MCF 10A (cell line): Measurements from ENCODE around the gene CAMK2B. TPM values are rescaled to one million over a fixed set of nuclear protein-coding genes. Genes with fewer than 3 reads are reported as not detected.

Experiments used
- BruUV-seq: library from RNA; stranded (reverse); fragments of 400-500 nt; replicated peaks from 2 replicates; lab custom pipeline; 2021; lab: Mats Ljungman, UMichigan
- CTCF ChIA-PET: fragments of 300-600 bp; sonication (Branson Sonifier 250); formaldehyde crosslinking; extraction: SDS; loops from one replicate; lab custom pipeline; 2021; ENCODE audit warnings: antibody characterized with exemption, inconsistent platforms; lab: Yijun Ruan, JAX
- POLR2A ChIA-PET: fragments of 300-600, 350-650 bp; sonication (Branson Sonifier 250); formaldehyde crosslinking; extraction: SDS; loops from one replicate; lab custom pipeline; 2020; ENCODE audit warnings: antibody characterized with exemption, inconsistent platforms; lab: Yijun Ruan, JAX
- DNase-seq: peaks from one replicate; pipeline ENCODE4 v3.0.0-alpha.2; 2018; ENCODE audit not compliant: unreplicated experiment
- H3K27ac Mint-ChIP-seq: one replicate; pipeline ENCODE4 v1.8.0; 2022; ENCODE audit warnings: mild to moderate bottlenecking, low read depth, mixed read lengths; ENCODE audit not compliant: unreplicated experiment
- H3K27me3 Mint-ChIP-seq: one replicate; pipeline ENCODE4 v1.8.0; 2022; ENCODE audit warnings: mixed read lengths; ENCODE audit not compliant: insufficient read depth, unreplicated experiment
- H3K36me3 Mint-ChIP-seq: one replicate; pipeline ENCODE4 v1.8.0; 2022; ENCODE audit warnings: mild to moderate bottlenecking, moderate library complexity, mixed read lengths; ENCODE audit not compliant: insufficient read depth, unreplicated experiment
- H3K4me1 Mint-ChIP-seq: one replicate; pipeline ENCODE4 v1.8.0; 2022; ENCODE audit warnings: mixed read lengths; ENCODE audit not compliant: insufficient read depth, unreplicated experiment
- H3K4me3 Mint-ChIP-seq: one replicate; pipeline ENCODE4 v1.8.0; 2022; ENCODE audit warnings: mild to moderate bottlenecking, moderate library complexity, mixed read lengths; ENCODE audit not compliant: unreplicated experiment
- H3K9me3 Mint-ChIP-seq: one replicate; pipeline ENCODE4 v1.8.0; 2022; ENCODE audit warnings: mixed read lengths; ENCODE audit not compliant: unreplicated experiment
- CTCF ChIP-seq: fragments of 200-600 bp; IDR thresholded peaks from one replicate; pipeline ENCODE4 v1.8.0; 2022; ENCODE audit warnings: antibody characterized with exemption, mild to moderate bottlenecking; ENCODE audit not compliant: unreplicated experiment
- intact Hi-C: fragments of 100-400 bp; cut with micrococcal nuclease; formaldehyde crosslinking; loops from 2 replicates; pipeline ENCODE4 v1.14.1; 2022
- total RNA-seq: library from RNA; stranded (reverse); gene quantifications from 2 replicates; pipeline ENCODE4 v1.2.3, GENCODE V29; 2022

The CAMK2B gene
- total RNA-seq, 1 experiment from 2014 or later, result 1.8 TPM

- H3K27me3 Mint-ChIP-seq, result no peaks in the 10 kb centered on the region
- no TSS peak for BruUV-seq
- POLR2A ChIA-PET, result interaction anchor here (0.5 to 0.6 kb wide), 2 partner anchors 67 to 315 kb away, joined by 3 read pairs; no protein-coding TSS in a partner anchor
Measured at GRCh38 chr7:44232901-44233715, 92.3 kb downstream of the CAMK2B start.

GRCh38 chr7:44232396-44232795 is 93.0 kb downstream of the CAMK2B start:
- no peak overlapping the region for H3K4me3 Mint-ChIP-seq
- intact Hi-C loops, result no loop called here
- H3K4me1 Mint-ChIP-seq, result peaks cover 7% of the 10 kb centered on the region
- H3K36me3 Mint-ChIP-seq, result no peaks in the 10 kb centered on the region
- ChIA-PET CTCF (interaction anchor here (0.6 to 1.0 kb wide), 2 partner anchors 9 to 245 kb away, joined by 3 to 8 read pairs; no protein-coding TSS in a partner anchor), POLR2A (interaction anchor here (0.5 kb wide), 1 partner anchor 316 kb away, joined by 3 read pairs; no protein-coding TSS in a partner anchor)
- TF ChIP-seq CTCF, result no peak
- BruUV-seq, result no TSS peak
- no peaks in the 10 kb centered on the region for H3K27me3 Mint-ChIP-seq
- no peaks in the 10 kb centered on the region for H3K9me3 Mint-ChIP-seq
- DNase-seq, result no peak
- H3K27ac Mint-ChIP-seq, result no peak overlapping the region

More at GRCh38 chr7:44232901-44233715, 92.3 kb downstream of the CAMK2B start:
- intact Hi-C loops, result no loop called here
- no peak overlapping the region for H3K4me3 Mint-ChIP-seq
- H3K9me3 Mint-ChIP-seq, result no peaks in the 10 kb centered on the region
- peaks cover 7% of the 10 kb centered on the region for H3K4me1 Mint-ChIP-seq
- no peak for DNase-seq
- H3K36me3 Mint-ChIP-seq, result no peaks in the 10 kb centered on the region
- H3K27ac Mint-ChIP-seq, result no peak overlapping the region
- CTCF ChIA-PET, result interaction anchor here (1.0 kb wide), 1 partner anchor 8 kb away, joined by 8 read pairs; no protein-coding TSS in a partner anchor
- TF ChIP-seq CTCF, result no peak

- H3K27ac Mint-ChIP-seq, result no peak overlapping the region
- intact Hi-C loops, result no loop called here
- POLR2A ChIA-PET, result no interaction called here
- no TSS peak for BruUV-seq
- no peaks in the 10 kb centered on the region for H3K36me3 Mint-ChIP-seq
- no peaks in the 10 kb centered on the region for H3K9me3 Mint-ChIP-seq
- peaks cover 5% of the 10 kb centered on the region for H3K4me1 Mint-ChIP-seq
- CTCF ChIA-PET, result interaction anchor here (2.7 kb wide), 1 partner anchor 10 kb away, joined by 9 read pairs; no protein-coding TSS in a partner anchor
- DNase-seq, result no peak
- H3K27me3 Mint-ChIP-seq, result no peaks in the 10 kb centered on the region
- TF ChIP-seq CTCF, result no peak
- no peak overlapping the region for H3K4me3 Mint-ChIP-seq
Measured at GRCh38 chr7:44231088-44231487, 94.3 kb downstream of the CAMK2B start.

GRCh38 chr7:44230286-44230685 is 95.1 kb downstream of the CAMK2B start:
- no peak overlapping the region for H3K4me3 Mint-ChIP-seq
- intact Hi-C loops, result no loop called here
- no peaks in the 10 kb centered on the region for H3K36me3 Mint-ChIP-seq
- ChIA-PET CTCF (interaction anchor here (0.7 to 2.7 kb wide), 2 partner anchors 10 to 838 kb away, joined by 3 to 9 read pairs; no protein-coding TSS in a partner anchor), POLR2A (no interaction called here)
- TF ChIP-seq CTCF, result no peak
- H3K9me3 Mint-ChIP-seq, result no peaks in the 10 kb centered on the region
- H3K27ac Mint-ChIP-seq, result no peak overlapping the region
- no peaks in the 10 kb centered on the region for H3K27me3 Mint-ChIP-seq
- BruUV-seq, result no TSS peak
- no peak for DNase-seq
- H3K4me1 Mint-ChIP-seq, result peaks cover 10% of the 10 kb centered on the region
